OCI-M2 (cell line): ENCODE results near the gene STK39.

ENCODE experiments used
- DNase-seq: peaks from one replicate; lab custom pipeline; 2025; ENCODE audit not compliant: unreplicated experiment; lab: John Stamatoyannopoulos, UW

The STK39 gene

DNA sequence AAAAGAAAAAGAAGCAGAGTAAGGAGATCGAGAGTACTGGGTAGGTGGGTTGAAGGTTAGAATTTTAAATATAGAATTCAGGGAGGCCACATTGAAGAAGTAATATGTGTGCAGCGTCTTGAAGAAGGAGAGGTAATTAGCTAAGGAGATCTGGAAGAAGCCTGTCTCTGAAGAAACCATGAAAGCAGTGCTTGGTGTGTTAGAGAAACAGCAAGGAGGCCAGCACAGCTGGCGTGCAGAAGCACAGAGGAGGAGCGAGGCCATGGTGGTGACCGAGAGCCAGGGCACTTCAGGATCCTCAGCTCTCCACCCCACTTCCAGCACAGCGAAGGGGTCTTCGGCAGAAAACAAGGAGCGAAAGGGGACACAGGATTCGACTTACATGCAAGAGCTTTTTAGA, 305.8 kb downstream of the STK39 start:
- DNase-seq: no peak

DNA sequence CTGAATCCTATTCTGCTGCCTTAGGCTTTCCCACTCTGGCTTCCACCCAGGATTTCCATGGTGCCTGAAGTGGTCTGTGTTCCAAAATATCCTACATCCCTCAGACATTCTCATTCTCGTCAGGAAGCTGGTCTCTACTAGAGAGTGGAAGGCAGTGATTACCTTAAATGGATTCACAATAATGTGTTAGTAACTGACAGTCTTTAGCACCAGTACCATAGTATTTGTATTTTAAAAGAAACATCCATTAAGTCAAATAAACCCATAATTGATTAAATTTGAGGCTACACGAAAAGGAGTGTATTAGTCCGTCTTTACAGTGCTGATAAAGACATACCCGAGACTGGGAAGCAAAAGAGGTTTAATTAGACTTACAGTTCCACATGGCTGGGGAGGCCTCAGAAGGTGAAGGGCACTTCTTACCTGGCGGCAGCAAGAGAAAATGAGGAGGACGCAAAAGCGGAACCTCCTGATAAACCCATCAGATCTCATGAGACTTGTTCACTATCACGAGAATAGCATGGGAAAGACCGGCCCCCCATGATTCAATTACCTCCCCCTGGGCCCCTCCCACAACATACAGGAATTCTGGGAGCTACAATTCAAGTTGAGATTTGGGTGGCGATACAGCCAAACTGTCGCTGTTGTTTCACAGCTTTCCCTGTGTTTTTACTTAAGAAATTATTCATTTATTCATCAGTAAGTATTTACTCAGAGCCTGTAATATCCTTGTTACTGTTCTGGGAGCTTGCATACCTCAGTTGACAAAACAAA, 306.5 kb downstream of the STK39 start:
- no peak for DNase-seq

DNA sequence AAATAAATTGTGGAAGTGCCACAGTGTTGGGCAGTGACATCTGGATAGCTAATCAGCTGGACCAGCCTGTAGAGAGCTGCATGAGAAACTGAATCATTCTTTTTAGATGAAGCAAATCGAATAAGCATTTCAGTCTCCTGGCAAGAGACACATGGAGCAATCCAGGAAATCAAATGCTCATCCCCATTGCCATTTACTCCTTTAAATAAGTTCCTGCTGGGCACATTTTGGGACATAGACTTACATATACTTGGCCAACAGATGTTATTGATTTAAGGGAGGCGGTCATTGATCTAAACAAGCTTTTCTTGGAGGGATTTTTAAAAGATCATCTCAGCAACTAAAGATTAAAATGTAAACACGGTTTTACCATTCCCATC, 307.1 kb downstream of the STK39 start:
- DNase-seq: no peak

DNA sequence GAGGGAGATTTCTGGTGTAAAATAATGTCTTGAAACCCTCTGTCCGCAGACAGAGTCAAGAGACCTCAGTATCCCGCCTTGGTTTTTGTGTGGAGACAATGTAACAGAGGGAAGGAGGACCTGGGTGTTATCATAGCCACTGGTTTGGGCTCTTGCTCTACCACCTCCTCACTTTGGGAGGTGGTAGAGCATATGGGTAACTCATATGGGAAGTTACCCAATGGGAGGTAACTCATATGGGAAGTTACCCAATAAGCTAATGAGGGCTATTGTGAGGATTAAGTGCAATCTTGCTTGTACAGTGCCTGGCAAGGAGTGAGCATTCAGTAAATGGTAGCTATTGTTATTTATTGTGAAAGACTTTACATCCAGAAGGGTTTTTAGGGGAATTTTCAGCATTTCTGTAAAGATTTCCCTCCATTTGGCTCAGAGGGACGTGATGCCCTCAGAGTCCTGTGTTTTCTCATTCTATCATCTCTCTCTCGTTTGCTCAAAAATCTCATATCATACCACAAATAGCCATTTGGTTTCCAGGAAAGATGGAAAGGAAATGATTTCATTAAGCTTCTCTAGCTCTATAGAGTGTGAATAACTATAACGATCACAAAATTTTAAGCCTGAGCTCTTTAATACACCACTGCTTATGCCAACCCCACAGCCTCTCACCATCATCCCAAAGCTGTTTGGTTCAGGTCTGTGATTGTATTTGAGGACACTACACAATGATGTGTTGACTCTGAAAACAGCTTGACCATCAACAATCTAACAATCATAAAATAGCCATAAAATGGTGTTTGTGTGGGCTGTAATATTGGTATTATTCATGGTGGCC, 307.7 kb downstream of the STK39 start:
- DNase-seq: no peak

DNA sequence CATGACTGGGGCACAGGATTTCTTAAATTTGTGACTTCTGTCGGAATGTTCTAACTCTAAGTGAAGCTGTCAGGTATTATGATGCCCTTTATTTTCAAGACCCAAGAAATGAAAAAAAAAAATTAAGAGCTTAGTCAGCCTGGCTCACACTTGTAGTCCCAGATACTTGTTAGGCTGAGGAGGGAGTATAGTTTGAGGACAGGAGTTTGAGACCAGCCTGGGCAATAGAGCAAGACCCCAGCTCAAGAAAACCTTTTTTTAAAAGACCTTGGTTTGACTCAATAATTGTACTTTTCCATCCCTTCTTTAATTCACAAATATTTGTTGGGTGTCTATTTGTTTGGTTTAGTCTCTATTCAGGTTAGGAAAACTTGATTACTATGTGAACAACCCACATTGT, 310.0 kb downstream of the STK39 start:
- DNase-seq: no peak

DNA sequence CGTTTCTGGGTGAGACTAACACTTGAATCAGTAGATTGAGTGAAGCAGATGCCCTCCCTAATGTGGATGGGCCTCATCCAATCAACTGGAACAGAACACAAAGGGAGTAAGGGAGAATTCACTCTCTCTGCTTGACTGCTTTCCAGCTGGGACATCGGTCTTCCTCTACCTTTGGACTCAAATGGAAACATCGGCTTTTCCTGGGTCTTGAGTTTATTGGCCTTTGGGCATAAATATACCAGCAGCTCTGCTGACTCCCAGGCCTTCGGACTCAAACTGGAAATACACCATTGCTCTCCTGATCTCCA, 311.6 kb downstream of the STK39 start:
- no peak for DNase-seq

DNA sequence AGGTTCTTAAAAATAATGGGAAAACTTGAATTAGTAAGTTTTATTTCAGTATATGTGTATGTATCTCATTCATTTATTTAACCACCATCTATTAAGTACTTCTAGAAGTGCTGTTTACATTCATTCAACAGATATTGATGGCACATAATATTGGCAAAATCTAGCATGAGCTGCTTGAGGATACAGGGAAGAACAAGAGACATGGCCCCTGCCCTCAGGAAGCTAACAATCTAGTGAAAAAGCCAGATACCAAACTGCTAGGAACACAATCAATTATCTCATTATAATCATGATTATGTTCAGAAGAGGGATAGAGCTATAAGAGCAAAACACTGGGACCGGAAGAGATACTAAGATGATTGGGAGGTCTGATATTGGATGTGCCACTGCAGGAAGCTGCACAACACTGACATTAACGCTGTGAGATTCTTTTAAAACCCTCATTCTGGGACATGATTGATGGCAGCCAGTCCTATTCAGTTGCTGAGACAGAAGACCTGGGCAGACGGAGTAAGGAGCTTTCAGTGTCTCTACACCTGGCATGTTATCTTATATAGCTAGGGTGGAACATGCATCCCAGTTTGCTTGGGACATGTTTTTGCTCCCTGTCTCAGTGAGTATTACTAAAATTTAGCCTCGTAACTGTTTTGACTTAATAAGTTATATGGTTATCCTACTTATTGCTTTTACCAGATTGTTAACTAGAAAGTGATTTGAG, 314.1 kb downstream of the STK39 start:
- no peak for DNase-seq

DNA sequence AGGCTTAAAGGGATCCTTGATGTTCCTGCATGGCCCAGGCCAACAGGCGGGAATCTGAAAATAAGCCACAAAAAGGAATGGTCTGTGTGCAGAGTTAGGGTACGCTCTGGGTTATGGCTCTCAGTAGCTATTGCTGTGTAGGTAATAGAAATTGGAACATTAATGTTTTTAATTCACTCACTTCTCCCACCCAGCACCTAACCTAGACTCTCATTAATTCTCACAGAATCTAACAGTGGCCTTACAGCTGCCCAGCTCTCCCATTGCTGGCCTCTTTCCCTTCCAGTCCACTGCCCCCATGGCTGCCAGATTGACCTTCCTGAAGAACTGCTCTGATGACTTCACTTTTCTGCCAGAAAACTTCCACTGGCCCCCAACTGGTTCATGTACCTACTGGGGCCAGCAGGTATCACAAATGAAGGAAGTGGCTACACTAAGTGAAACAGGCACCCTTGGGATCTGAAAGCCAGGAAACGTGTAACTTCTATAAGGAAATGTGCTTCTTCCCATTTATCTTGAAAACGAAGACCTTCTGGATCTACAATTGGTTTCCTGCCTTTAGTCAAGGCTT, 315.2 kb downstream of the STK39 start:
- no peak for DNase-seq

DNA sequence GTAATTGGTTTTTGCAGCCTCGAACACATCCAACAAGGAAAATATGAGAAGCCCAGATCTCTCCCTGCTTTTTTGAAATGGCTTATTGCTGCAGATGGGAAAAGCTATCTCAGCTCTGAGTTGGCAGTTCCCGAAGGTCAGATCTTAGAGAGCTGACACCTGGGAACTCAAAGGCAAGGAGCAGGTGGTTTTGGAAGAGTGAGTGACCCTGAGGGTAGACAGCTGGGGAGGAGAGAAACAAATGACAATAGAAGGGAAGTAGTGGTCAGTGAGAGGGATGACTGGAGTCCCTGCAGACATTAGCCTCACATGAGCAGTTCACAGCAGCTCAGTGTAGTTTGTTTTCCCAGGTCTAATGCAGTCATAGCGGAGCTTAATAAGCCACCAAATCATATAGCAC, 317.9 kb downstream of the STK39 start:
- DNase-seq: no peak

DNA sequence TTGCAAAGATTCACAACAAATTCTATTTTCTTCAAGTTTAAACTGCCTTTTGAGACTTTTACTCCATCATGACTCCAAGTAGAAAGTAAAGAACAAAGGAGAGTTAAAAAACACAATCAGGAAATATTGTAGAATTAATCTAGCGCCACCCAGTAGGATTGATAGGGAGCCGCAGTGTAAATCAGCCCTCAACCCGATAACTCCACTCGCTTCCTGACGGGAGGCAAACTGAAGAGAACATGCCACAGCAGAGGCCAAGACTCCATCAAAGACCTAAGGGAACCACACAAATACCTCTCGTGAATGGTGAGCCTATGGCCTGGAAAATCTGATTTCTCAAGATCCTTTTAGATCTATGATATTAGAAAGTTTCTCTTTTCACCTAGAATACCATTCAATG, 319.0 kb downstream of the STK39 start:
- no peak for DNase-seq

DNA sequence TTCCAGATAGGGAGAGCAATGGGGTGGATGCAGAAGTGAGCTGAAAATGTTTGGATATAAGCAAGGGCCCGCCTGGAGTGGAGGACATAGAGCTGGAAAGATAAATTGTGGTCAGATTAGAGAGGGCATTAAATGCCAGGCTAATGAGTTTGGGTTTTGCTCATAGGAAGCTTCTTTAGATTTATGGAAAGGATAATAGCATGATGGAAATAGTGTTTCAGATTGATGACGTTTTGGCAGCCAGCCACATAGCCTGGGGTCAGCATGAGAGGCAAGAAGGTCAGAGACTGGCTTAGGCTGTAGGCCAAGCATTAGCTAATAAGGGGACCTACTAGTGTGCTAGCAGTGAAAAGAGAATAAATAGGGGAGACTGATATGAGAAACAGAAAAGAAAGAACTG, 321.6 kb downstream of the STK39 start:
- DNase-seq: no peak

DNA sequence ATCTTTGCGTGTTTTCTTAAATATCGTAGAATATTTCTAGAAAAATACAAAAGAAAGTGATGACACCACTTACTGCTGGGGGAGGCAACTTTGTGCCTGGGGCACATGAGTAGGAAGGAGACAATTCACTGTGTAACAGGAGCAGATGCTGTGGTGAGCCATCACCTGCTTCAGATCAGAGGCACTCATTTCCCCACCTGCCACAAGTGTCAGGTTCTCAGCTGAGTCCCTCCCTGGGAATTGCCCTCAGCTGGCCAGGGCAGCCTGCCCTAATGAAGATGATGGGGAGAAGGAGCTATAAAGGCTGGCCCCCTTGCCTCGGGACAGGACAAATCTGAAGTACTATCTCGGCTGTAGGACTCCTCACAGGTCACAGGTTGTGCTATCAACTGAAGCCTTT, 322.8 kb downstream of the STK39 start:
- DNase-seq: no peak

DNA sequence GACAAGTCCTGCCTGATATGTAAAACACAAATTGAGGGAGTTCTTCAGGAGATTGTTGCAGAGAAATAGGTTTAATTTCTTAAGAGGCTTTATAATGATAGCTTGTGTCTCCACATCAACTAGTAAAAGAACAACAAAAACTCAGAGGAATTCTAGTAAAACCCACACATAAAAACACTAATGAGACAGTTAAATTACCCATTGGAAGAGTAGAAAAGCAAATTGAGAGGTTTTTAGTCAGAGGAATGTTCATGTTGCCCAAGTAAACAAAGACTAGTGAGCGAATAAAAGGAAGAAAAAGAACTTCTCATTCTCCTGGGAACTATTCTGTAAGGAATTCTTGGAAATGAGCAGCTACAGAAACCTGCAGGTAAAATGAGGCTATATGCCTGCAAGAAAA, 330.6 kb downstream of the STK39 start:
- DNase-seq: no peak

DNA sequence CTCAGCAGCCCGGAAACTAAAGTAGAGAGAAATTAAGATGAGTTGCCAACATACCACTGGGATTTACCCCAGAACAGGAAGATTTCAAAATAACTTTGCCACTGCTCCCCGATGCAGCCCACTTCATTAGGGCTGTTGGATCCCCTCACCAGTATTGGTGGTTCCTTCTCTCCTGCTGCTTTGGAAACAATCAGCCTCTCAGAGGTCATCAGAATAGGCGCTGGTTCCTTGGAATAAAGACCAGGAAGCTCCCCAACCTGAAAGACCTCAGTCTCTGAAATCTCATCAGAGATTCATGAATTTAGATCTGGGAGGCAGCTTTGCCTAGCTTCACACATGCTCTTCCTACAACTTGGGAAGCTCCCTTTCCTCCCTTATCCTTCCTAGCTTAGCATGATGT, 332.4 kb downstream of the STK39 start:
- DNase-seq: no peak

DNA sequence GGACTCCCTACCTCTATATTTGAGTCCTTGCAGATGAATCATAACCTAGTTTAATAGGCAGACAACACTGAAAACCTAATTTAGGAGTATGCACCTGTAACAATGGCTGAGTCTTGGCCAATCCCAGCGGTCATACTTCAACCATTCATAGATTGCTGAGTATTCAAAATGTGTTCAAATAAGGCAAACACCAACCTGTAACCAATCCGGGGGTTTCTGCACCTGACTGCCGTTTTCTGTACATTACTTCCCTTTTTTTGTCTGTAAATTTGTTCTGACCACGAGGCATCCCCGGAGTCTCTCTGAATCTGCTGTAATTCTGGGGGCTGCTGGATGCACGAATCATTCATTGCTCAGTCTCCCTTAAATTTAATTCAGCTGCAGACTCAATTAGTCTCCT, 338.6 kb downstream of the STK39 start:
- no peak for DNase-seq

DNA sequence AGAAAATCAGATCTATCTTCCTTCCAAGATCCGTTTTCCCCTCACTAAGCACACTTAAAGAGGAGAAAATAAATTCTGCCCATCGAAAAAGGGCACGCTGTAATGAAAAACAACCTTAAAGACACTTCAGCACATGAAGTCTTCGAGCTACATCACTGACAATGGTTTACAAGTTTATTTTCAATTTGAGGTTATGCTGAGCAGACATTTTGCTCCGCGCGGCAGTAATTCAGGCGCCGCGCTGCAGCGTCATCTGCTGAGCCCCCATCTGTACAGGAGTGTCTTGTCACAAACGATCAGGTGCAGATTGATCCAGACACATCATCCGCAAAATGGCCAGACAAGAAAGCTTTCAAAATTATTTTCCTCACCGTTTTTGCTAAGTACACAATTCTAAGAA, 341.7 kb downstream of the STK39 start:
- no peak for DNase-seq
